H1 (cell line): ENCODE results near the gene CACNB1.

Source experiments
- CTCF ChIP-seq, 3 experiments: IDR thresholded peaks; 1 replicate in 2 of 3; 2 replicates in 1 of 3; pipeline versions ENCODE4 v1.5.1 to v1.6.1; 2011; ENCODE audit warnings: low read length in 3 of 3, mild to moderate bottlenecking in 3 of 3, inconsistent platforms in 2 of 3, low read depth in 1 of 3, moderate library complexity in 1 of 3; ENCODE audit not compliant: insufficient read depth in 1 of 3; ENCODE audit errors: control extremely low read depth in 1 of 3
- EP300 ChIP-seq, 2 experiments: IDR thresholded peaks; 1 replicate in 1 of 2; 2 replicates in 1 of 2; pipeline ENCODE4 v1.6.1; 2011 to 2012; ENCODE audit warnings: low read depth in 2 of 2, low read length in 2 of 2, mild to moderate bottlenecking in 2 of 2, borderline replicate concordance in 1 of 2, inconsistent platforms in 1 of 2, moderate library complexity in 1 of 2
- GABPA ChIP-seq: IDR thresholded peaks from 2 replicates; pipeline ENCODE4 v1.6.1; 2011; ENCODE audit warnings: mild to moderate bottlenecking, low read length, moderate library complexity, borderline replicate concordance; ENCODE audit not compliant: insufficient read depth
- JUN ChIP-seq: IDR thresholded peaks from 2 replicates; pipeline ENCODE4 v1.6.1; 2011; ENCODE audit warnings: low read depth, mild to moderate bottlenecking, improper control_type of control experiment, low read length
- POLR2AphosphoS5 ChIP-seq: IDR thresholded peaks from 2 replicates; pipeline ENCODE4 v1.6.1; 2011; ENCODE audit warnings: low read depth, low read length
- SAP30 ChIP-seq: fragments of 300-600 bp; sonication (generic); IDR thresholded peaks from 2 replicates; pipeline ENCODE4 v1.7.1; 2012; ENCODE audit warnings: low read length, moderate library complexity, mild to moderate bottlenecking, inconsistent platforms; ENCODE audit not compliant: insufficient read depth, insufficient replicate concordance
- SP1 ChIP-seq: IDR thresholded peaks from 2 replicates; pipeline ENCODE4 v1.6.1; 2011; ENCODE audit warnings: low read depth, low read length

- TF ChIP-seq SP1 (no peak), EP300 (IDR thresholded peaks at IDR 0.05; ENCODE audit: borderline replicate concordance in 1 of 2, low read depth in 2 of 2, low read length in 2 of 2) (no peak), POLR2AphosphoS5 (no peak), JUN (no peak), SAP30 (no peak), GABPA (no peak), CTCF (IDR thresholded peaks at IDR 0.05; ENCODE audit: control extremely low read depth in 1 of 3, insufficient read depth in 1 of 3, low read depth in 1 of 3, low read length in 3 of 3) (no peak)
These were observed 10.9 kb downstream of the CACNB1 start for GRCh38 chr17:39186481-39187002.
